PC-9 (cell line): ENCODE measurements around the gene INTS3.

Experiments used
- EZH2 ChIP-seq: fragments of 200-600 bp; sonication (generic); IDR thresholded peaks from 2 replicates; pipeline ENCODE4 v1.8.0; 2017; ENCODE audit warnings: antibody characterized with exemption, low read depth
- TF ChIP-seq, protein P1 (sequence below): fragments of 200-600 bp; sonication (generic); conservative IDR thresholded peaks from 2 replicates; pipeline ENCODE4 v1.6.1; 2017; ENCODE audit warnings: mixed run types, antibody characterized with exemption, mild to moderate bottlenecking, moderate library complexity

GRCh38 chr1:153742411-153743142, 14.7 kb downstream of the INTS3 start:
- TF ChIP-seq, protein P1, sequence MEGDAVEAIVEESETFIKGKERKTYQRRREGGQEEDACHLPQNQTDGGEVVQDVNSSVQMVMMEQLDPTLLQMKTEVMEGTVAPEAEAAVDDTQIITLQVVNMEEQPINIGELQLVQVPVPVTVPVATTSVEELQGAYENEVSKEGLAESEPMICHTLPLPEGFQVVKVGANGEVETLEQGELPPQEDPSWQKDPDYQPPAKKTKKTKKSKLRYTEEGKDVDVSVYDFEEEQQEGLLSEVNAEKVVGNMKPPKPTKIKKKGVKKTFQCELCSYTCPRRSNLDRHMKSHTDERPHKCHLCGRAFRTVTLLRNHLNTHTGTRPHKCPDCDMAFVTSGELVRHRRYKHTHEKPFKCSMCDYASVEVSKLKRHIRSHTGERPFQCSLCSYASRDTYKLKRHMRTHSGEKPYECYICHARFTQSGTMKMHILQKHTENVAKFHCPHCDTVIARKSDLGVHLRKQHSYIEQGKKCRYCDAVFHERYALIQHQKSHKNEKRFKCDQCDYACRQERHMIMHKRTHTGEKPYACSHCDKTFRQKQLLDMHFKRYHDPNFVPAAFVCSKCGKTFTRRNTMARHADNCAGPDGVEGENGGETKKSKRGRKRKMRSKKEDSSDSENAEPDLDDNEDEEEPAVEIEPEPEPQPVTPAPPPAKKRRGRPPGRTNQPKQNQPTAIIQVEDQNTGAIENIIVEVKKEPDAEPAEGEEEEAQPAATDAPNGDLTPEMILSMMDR = no peak
- TF ChIP-seq EZH2 = no peak
